DMS53 treated with DMSO at 0.1 percent for 48 hours (cell line): ENCODE measurements around the gene RBM26.
A peak's percentile ranks its signal among the peaks of the same experiment; 100 is the strongest.
"Not testable (repeated sequence)": the region's sequence is repeated elsewhere in the genome, so short reads cannot be mapped to it uniquely, and the experiment has no call there.

Source experiments
- DNase-seq: peaks from one replicate; lab custom pipeline; 2025; ENCODE audit not compliant: unreplicated experiment; lab: John Stamatoyannopoulos, UW

The RBM26 gene

GRCh38 chr13:79387853-79388252 is 18.2 kb downstream of the RBM26 start:
- DNase-seq, result no peak

DNA sequence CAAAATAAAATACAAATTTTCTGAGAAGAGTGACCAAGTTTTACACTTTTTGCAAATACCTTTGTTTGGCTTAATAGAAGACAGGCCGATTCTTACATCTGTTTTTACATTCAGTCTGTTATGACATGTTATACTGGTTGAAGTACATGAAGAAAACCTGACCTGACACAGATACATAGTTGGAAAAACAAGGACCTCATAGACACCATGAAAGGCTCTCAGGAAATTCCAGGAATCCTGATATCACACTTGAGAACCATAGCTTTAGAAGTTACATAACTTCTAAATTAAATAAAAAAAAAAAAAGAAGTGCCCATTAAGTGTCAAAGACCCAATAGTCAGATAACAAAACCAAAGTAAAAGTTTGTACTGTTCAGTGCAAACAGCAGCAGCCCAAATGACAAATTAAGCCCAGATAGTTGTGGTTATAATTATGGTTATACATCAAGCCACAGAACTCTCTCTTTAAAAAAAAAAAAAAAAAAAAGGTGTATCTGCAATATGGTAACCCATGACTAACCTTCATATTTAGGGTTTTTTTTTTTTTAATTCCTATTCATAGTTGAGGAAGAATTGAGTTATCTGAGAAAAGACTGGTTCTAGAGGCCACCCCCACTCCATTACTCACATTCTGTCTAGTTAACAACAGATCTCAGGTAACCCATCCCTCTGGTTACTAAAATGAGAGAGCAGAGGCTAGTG is 19.8 kb downstream of the RBM26 start:
- DNase-seq, result no peak

DNA sequence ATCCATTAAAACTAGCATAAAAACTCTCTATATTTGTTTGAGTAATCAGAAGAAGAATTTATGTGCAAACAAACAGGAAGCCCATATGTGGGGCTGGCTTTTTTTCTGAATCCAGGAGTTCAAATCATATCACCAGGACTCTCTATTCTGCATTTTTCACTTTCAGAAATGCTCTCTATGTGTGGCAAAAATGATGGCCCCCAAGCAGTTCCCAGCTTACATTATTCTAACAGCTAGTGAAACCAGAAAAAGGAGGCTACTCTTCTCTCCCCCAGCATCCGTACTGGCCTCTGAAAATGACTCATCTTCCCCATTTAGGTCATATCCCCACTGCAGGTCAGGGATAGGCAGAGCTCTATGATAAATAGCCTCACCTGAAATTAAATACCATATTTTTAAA is 20.4 kb downstream of the RBM26 start:
- DNase-seq, result no peak

GRCh38 chr13:79384022-79384610 is 21.9 kb downstream of the RBM26 start:
- DNase-seq, result no peak

- DNase-seq, result peak; percentile 5
These were observed 23.3 kb downstream of the RBM26 start for GRCh38 chr13:79382545-79383275.

- DNase-seq, result no peak
These were observed 25.1 kb downstream of the RBM26 start for GRCh38 chr13:79380997-79381396.

GRCh38 chr13:79379274-79379673 is 26.8 kb downstream of the RBM26 start:
- no peak for DNase-seq

GRCh38 chr13:79376843-79377242 is 29.2 kb downstream of the RBM26 start:
- no peak for DNase-seq

DNA sequence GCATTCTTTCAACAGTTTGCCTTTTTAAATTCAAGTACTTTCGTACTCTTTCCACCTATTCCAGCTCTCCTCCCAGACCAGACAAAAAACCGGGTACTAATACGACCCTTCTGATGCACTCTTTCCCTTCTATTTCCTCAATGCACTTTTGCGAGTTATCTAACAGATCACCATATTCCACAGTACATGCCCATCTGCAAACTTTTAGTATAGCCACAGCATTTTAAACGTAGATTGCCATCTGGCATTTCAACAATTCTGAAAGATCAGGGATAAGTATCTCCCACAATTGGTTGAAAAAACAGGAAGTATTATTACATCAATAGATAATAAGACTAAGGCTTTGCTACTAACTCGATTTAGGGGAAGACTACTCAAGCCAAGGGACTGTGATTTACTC is 31.5 kb downstream of the RBM26 start:
- DNase-seq, result no peak

DNA sequence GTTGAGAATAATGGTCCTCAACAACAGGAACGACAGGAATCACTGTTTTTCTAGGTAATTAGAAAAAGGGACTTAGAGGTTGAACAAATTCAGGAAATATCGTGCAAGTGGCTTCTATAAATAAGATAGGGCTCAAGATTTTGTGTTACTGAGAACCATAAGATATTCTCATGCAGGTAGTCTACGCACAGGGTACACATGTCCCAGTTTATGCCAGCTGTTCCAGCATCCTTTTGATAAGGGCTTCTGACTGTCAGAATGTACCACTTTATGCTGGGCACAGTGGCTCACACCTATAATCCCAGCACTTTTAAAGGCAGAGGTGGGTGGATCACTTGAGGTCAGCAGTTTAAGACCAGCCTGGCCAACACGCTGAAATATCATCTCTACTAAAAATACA is 32.1 kb downstream of the RBM26 start:
- no peak for DNase-seq

DNA sequence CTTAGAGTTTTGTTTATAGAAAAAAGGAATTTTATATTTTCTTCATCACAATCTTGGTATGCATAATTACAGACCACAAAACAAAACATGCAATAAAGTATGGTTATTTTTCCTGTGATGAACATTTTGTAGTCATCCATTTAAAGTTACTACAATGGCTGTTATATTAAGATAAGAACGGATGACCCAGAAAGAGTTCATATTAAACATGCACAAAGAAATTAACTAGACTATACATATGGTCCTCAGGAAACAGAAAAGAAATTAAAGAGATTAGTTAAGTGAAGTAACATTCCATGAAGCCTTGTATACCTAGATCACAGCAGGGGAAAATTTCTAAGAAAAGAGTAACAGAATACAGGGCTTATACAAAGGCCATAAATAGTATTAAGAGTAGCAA is 36.8 kb downstream of the RBM26 start:
- DNase-seq, result no peak

- DNase-seq, result no peak
These were observed 40.1 kb downstream of the RBM26 start for GRCh38 chr13:79365981-79366380.

DNA sequence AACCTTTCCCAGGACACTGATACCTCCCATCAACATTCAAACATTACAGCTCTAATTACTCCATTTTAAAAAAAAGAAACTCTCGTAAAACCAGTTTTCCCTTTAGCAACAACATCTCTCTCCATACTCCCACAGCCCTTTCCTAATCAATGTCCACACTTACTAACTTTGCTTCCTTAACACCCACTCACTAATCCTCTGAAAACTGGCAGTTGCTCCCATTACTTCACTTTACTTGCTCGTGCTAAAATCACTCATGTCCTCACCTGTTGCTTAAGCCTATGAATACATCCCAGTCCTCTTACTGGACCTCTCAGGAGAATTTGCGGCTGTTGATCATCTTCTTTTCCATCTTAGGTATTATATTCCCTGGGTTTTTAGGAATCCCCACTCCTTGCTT is 44.8 kb downstream of the RBM26 start:
- no peak for DNase-seq

DNA sequence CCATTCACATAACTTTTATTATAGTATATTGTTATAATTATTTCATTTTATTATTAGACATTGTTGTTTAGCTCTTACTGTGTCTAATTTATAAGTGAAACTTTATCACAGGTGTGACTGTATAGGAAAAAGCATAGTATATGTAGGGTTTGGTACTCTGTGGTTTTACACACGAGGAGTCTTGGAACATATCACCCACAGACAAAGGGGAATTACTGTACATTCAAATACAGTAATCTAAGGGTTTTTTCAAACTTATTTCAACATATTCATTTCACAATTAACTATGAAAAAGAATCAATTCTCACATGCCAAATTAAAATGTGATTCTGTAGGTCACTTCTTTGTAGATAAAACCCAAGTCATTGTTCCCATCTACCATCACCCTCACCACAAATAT is 46.0 kb downstream of the RBM26 start:
- DNase-seq, result no peak

GRCh38 chr13:79359064-79359463 is 47.0 kb downstream of the RBM26 start:
- no peak for DNase-seq

GRCh38 chr13:79354285-79354684 is 51.8 kb downstream of the RBM26 start:
- DNase-seq, result no peak

DNA sequence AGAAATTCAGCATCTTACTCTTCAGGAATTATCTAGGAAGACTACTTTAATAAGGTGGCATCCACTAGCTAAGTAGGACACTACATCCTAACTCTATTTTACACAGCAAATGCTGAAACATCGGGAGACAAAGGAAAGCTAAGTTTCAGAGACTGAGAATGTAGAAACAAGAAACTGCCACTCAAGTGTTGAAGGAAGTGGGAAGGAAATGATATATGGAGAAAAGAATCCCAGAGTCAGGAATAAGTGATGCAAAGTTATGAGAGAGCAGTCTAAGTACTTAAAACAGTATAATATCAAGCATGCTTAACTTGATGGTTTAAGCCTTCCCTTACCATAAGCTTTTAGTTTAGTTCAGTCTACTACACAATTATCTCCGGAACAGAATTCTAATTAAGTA is 52.4 kb downstream of the RBM26 start:
- DNase-seq, result no peak

DNA sequence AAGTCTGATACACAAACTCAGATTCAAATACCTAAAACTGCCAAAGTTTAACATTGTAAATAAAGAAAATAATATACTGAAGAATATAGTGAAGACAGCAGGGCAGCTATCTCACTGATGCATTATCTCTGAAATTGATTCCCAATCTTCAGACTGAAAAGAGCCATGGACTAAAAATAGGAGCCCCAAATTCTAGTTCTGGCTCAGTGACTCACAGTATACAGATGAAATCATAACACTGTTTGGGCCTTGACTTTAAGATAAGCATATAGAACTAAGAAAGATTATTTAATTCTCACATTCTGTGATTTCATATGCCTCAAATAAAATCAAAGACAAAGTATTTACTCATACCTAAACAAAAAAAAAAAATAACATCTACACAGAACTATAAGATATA is 53.9 kb downstream of the RBM26 start:
- DNase-seq, result no peak

DNA sequence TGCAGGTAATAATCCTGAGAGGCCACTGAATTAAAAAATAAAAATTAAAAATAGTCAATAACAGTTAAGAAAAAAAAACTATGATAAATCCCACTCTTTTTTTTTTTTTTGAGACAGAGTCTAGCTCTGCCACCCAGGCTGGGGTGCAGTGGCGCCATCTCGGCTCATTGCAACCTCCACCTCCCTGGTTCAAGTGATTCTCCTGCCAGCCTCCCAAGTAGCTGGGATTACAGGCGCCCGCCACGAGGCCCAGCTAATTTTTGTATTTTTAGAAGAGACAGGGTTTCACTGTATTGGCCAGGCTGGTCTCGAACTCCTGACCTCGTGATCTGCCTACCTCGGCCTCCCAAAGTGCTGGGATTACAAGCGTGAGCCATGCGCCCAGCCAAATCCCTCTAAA is 56.4 kb downstream of the RBM26 start:
- not testable (repeated sequence) for DNase-seq

GRCh38 chr13:79349011-79349410 is 57.0 kb downstream of the RBM26 start:
- no peak for DNase-seq

GRCh38 chr13:79346300-79346914 is 59.6 kb downstream of the RBM26 start:
- DNase-seq, result no peak

GRCh38 chr13:79341202-79341601 is 64.9 kb downstream of the RBM26 start:
- DNase-seq, result no peak
